NB4 (cell line): ENCODE results near the gene KCNK18.

ENCODE experiments used
- MYC ChIP-seq: IDR thresholded peaks from 2 replicates; pipeline ENCODE4 v1.6.1; 2011; ENCODE audit warnings: low read depth, low read length
- POLR2A ChIP-seq: IDR thresholded peaks from 2 replicates; pipeline ENCODE4 v1.6.1; 2011; ENCODE audit warnings: mild to moderate bottlenecking; ENCODE audit not compliant: insufficient read length; ENCODE audit errors: extremely low read depth
- TF ChIP-seq, protein P1 (sequence below): IDR thresholded peaks from one replicate; pipeline ENCODE4 v1.5.1; 2012; ENCODE audit warnings: low read depth, low read length
- TF ChIP-seq, protein P2 (sequence below): IDR thresholded peaks from 2 replicates; pipeline ENCODE4 v1.6.1; 2011; ENCODE audit warnings: low read depth, low read length

DNA sequence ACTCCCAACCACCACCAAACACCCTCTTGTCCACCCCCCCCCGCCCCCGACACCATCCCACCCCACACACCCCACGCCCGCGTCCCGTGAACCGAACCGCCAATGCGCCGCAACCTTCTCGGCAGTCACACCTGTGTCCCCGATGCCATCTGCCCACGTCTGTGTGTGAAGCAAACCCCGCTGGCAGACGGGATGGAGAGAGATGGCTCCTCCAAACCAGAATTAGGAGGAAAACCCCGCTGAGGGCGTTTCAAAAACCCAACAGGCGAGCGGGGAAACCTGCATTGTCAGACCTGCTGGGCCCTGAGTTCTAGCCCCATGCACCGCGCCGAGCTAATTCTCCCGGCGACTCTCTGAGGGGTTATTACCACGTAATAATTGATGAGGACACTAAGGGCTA, 28.6 kb upstream of the KCNK18 start:
- no peak for TF ChIP-seq POLR2A
- TF ChIP-seq, protein P1, sequence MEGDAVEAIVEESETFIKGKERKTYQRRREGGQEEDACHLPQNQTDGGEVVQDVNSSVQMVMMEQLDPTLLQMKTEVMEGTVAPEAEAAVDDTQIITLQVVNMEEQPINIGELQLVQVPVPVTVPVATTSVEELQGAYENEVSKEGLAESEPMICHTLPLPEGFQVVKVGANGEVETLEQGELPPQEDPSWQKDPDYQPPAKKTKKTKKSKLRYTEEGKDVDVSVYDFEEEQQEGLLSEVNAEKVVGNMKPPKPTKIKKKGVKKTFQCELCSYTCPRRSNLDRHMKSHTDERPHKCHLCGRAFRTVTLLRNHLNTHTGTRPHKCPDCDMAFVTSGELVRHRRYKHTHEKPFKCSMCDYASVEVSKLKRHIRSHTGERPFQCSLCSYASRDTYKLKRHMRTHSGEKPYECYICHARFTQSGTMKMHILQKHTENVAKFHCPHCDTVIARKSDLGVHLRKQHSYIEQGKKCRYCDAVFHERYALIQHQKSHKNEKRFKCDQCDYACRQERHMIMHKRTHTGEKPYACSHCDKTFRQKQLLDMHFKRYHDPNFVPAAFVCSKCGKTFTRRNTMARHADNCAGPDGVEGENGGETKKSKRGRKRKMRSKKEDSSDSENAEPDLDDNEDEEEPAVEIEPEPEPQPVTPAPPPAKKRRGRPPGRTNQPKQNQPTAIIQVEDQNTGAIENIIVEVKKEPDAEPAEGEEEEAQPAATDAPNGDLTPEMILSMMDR = no peak
- no peak for TF ChIP-seq MYC
- TF ChIP-seq, protein P2, sequence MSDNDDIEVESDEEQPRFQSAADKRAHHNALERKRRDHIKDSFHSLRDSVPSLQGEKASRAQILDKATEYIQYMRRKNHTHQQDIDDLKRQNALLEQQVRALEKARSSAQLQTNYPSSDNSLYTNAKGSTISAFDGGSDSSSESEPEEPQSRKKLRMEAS = no peak
